ENCODE data around the gene BRPF3. TPM values are rescaled to one million over a fixed set of nuclear protein-coding genes. Genes with fewer than 3 reads are reported as not detected.
"Not testable (repeated sequence)": the region's sequence is repeated elsewhere in the genome, so short reads cannot be mapped to it uniquely, and the experiment has no call there.

Gene BRPF3
- total and polyA plus RNA-seq, 4 experiments from 2014 or later, result 1.8 to 36.7 (median 22.0) TPM

GRCh38 chr6:36209606-36210005, 13.1 kb downstream of the BRPF3 start:
- no peak overlapping the region for H3K4me3 Mint-ChIP-seq
- H3K4me1 ChIP-seq (ENCODE audit: insufficient read depth, low read length), result peaks cover 11% of the 10 kb centered on the region
- H3K9me3 Mint-ChIP-seq, result no peaks in the 10 kb centered on the region
- peaks cover 77 to 85% of the 10 kb centered on the region in 2 donors for H3K36me3 Mint-ChIP-seq
- H3K36me3 ChIP-seq (ENCODE audit: insufficient read depth, low read length), result peaks cover 71% of the 10 kb centered on the region
- peak overlapping the region in 1 of 7 donors; percentile 24 for H3K27ac Mint-ChIP-seq
- no peak overlapping the region for H3K4me3 ChIP-seq (ENCODE audit: low read length in 2 of 2)
- DNase-seq, result no peak
- no peaks in the 10 kb centered on the region for H3K27me3 Mint-ChIP-seq
- H3K27me3 ChIP-seq (ENCODE audit: insufficient read depth, low read length), result no peaks in the 10 kb centered on the region
- H3K27ac ChIP-seq (ENCODE audit: low read depth, low read length), result no peak overlapping the region
- intact Hi-C loops (cut with micrococcal nuclease), result no loop called here
- no peaks in the 10 kb centered on the region for H3K9me3 ChIP-seq (ENCODE audit: control insufficient read depth in 1 of 2, low read length in 2 of 2)
- POLR2A ChIA-PET (ENCODE audit: partially characterized antibody), result no interaction called here
- peaks cover 16 to 24% (median 18%) of the 10 kb centered on the region in 4 donors for H3K4me1 Mint-ChIP-seq
- CTCF ChIA-PET (ENCODE audit: partially characterized antibody), result no interaction called here

DNA sequence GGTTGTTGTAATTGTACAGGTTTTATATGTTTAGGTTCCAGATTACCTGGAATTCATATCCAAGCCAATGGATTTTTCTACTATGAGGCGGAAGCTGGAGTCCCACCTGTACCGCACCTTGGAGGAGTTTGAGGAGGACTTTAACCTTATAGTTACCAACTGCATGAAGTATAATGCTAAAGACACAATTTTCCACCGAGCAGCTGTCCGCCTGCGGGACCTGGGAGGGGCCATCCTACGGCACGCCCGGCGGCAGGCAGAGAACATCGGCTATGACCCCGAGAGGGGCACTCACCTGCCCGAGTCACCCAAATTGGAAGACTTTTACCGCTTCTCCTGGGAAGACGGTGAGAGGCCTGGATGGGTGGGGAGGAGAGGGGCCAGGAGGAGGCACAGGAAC, 13.6 kb downstream of the BRPF3 start:
- intact Hi-C loops (cut with micrococcal nuclease), result no loop called here
- Histone ChIP-seq H3K27me3 (ENCODE audit: insufficient read depth, low read length) (no peaks in the 10 kb centered on the region), H3K36me3 (ENCODE audit: insufficient read depth, low read length) (peaks cover 74% of the 10 kb centered on the region), H3K9me3 (ENCODE audit: control insufficient read depth in 1 of 2, low read length in 2 of 2) (no peaks in the 10 kb centered on the region), H3K4me3 (ENCODE audit: low read length in 2 of 2) (no peak overlapping the region), H3K4me1 (ENCODE audit: insufficient read depth, low read length) (peaks cover 5% of the 10 kb centered on the region), H3K27ac (ENCODE audit: low read depth, low read length) (no peak overlapping the region)
- H3K27ac Mint-ChIP-seq, result no peak overlapping the region
- DNase-seq, result no peak
- H3K36me3 Mint-ChIP-seq, result peaks cover 79 to 89% of the 10 kb centered on the region in 2 donors
- no peak overlapping the region for H3K4me3 Mint-ChIP-seq
- ChIA-PET CTCF (ENCODE audit: partially characterized antibody) (no interaction called here), POLR2A (ENCODE audit: partially characterized antibody) (interaction anchor here (1.8 kb wide), 1 partner anchor 89 kb away, joined by 4 read pairs; no protein-coding TSS in a partner anchor)
- no peaks in the 10 kb centered on the region for H3K27me3 Mint-ChIP-seq
- peaks cover 14 to 18% (median 14%) of the 10 kb centered on the region in 4 donors for H3K4me1 Mint-ChIP-seq
- H3K9me3 Mint-ChIP-seq, result no peaks in the 10 kb centered on the region

DNA sequence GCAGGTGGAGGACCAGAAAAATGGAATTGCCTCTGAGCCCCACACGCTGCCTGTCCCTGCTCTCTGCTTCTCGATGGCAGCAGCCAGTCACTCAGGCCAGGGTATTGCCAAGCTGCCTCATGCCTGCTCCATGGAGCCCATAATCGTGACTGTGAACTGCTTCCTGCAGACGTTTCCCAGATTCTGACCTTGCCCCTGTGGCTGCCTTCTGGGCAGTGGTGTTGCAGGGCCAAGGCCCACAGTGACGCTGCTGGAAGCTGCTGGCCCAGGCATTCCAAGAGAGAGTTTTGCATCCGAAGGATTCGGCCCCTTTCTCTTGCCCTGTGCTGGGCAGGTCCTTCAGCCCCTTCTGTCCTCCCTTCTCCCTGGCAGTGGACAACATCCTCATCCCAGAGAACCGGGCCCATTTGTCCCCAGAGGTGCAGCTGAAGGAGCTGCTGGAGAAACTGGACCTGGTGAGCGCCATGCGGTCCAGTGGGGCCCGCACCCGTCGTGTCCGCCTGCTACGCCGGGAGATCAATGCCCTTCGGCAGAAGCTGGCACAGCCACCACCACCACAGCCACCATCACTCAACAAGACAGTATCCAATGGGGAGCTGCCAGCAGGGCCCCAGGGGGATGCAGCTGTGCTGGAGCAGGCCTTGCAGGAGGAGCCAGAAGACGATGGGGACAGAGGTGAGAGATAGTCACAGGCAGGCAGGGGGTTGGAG, 14.5 kb downstream of the BRPF3 start:
- no peaks in the 10 kb centered on the region for H3K27me3 Mint-ChIP-seq
- ChIA-PET POLR2A (ENCODE audit: partially characterized antibody) (interaction anchor here (1.8 kb wide), 1 partner anchor 90 kb away, joined by 4 read pairs; no protein-coding TSS in a partner anchor), CTCF (ENCODE audit: partially characterized antibody) (no interaction called here)
- H3K36me3 Mint-ChIP-seq, result peaks cover 79 to 89% of the 10 kb centered on the region in 2 donors
- Histone ChIP-seq H3K9me3 (ENCODE audit: control insufficient read depth in 1 of 2, low read length in 2 of 2) (no peaks in the 10 kb centered on the region), H3K4me1 (ENCODE audit: insufficient read depth, low read length) (no peaks in the 10 kb centered on the region), H3K27ac (ENCODE audit: low read depth, low read length) (no peak overlapping the region), H3K4me3 (ENCODE audit: low read length in 2 of 2) (no peak overlapping the region), H3K27me3 (ENCODE audit: insufficient read depth, low read length) (no peaks in the 10 kb centered on the region), H3K36me3 (ENCODE audit: insufficient read depth, low read length) (peaks cover 82% of the 10 kb centered on the region)
- intact Hi-C loops (cut with micrococcal nuclease), result no loop called here
- H3K27ac Mint-ChIP-seq, result peak overlapping the region in 1 of 7 donors; percentile 21
- H3K4me1 Mint-ChIP-seq, result peaks cover 5 to 9% (median 5%) of the 10 kb centered on the region in 4 donors
- DNase-seq, result no peak
- H3K9me3 Mint-ChIP-seq, result no peaks in the 10 kb centered on the region
- H3K4me3 Mint-ChIP-seq, result no peak overlapping the region

- no peak overlapping the region for H3K4me3 Mint-ChIP-seq
- Histone ChIP-seq H3K4me1 (ENCODE audit: insufficient read depth, low read length) (no peaks in the 10 kb centered on the region), H3K4me3 (ENCODE audit: low read length in 2 of 2) (no peak overlapping the region), H3K36me3 (ENCODE audit: insufficient read depth, low read length) (peaks cover 56% of the 10 kb centered on the region), H3K27me3 (ENCODE audit: insufficient read depth, low read length) (no peaks in the 10 kb centered on the region), H3K9me3 (ENCODE audit: control insufficient read depth in 1 of 2, low read length in 2 of 2) (no peaks in the 10 kb centered on the region), H3K27ac (ENCODE audit: low read depth, low read length) (no peak overlapping the region)
- ChIA-PET POLR2A (ENCODE audit: partially characterized antibody) (no interaction called here), CTCF (ENCODE audit: partially characterized antibody) (no interaction called here)
- no peak for DNase-seq
- peaks cover 50 to 79% of the 10 kb centered on the region in 2 donors for H3K36me3 Mint-ChIP-seq
- no peaks in the 10 kb centered on the region for H3K27me3 Mint-ChIP-seq
- H3K27ac Mint-ChIP-seq, result peak overlapping the region in 1 of 7 donors; percentile 48
- peaks cover 0 to 4% (median 2%) of the 10 kb centered on the region in 4 donors for H3K4me1 Mint-ChIP-seq
- H3K9me3 Mint-ChIP-seq, result no peaks in the 10 kb centered on the region
- intact Hi-C loops (cut with micrococcal nuclease), result no loop called here
These were observed 20.0 kb downstream of the BRPF3 start for GRCh38 chr6:36216559-36216958.

DNA sequence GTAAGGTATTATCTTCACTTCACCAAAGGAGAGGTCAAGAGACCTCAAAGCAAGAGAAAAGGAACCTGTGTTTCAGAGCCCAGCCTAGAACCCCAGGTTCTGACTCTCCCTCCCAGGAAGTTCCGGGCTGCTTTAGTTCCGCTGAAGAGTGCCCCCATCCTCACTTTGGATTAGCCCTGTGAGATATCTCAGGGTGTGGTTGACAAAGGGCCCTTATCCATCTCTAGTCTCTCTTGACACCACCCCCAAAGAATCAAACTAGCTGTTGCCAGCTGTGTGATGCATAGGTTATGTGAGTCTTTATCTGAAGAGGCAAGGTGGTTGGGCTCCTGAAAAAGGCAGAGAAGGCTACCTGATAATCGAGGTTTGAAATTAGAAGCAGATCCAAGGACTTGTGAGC, 20.6 kb downstream of the BRPF3 start:
- no peaks in the 10 kb centered on the region for H3K9me3 ChIP-seq (ENCODE audit: control insufficient read depth in 1 of 2, low read length in 2 of 2)
- Mint-ChIP-seq H3K27ac (peak overlapping the region in 1 of 7 donors; percentile 37), H3K9me3 (no peaks in the 10 kb centered on the region), H3K36me3 (peaks cover 51 to 78% of the 10 kb centered on the region in 2 donors), H3K4me1 (peaks cover 0 to 4% (median 2%) of the 10 kb centered on the region in 4 donors), H3K27me3 (no peaks in the 10 kb centered on the region), H3K4me3 (no peak overlapping the region)
- peaks cover 50% of the 10 kb centered on the region for H3K36me3 ChIP-seq (ENCODE audit: insufficient read depth, low read length)
- ChIA-PET CTCF (ENCODE audit: partially characterized antibody) (no interaction called here), POLR2A (ENCODE audit: partially characterized antibody) (no interaction called here)
- H3K4me3 ChIP-seq (ENCODE audit: low read length in 2 of 2), result no peak overlapping the region
- no peak overlapping the region for H3K27ac ChIP-seq (ENCODE audit: low read depth, low read length)
- H3K4me1 ChIP-seq (ENCODE audit: insufficient read depth, low read length), result no peaks in the 10 kb centered on the region
- no peaks in the 10 kb centered on the region for H3K27me3 ChIP-seq (ENCODE audit: insufficient read depth, low read length)
- intact Hi-C loops (cut with micrococcal nuclease), result no loop called here
- DNase-seq, result no peak

GRCh38 chr6:36217946-36218345, 21.4 kb downstream of the BRPF3 start:
- Mint-ChIP-seq H3K4me1 (peaks cover 0 to 3% (median 1%) of the 10 kb centered on the region in 4 donors), H3K9me3 (no peaks in the 10 kb centered on the region), H3K4me3 (no peak overlapping the region), H3K27me3 (no peaks in the 10 kb centered on the region), H3K27ac (peak overlapping the region in 1 of 7 donors; percentile 30), H3K36me3 (peaks cover 56 to 84% of the 10 kb centered on the region in 2 donors)
- H3K4me3 ChIP-seq (ENCODE audit: low read length in 2 of 2), result no peak overlapping the region
- CTCF ChIA-PET (ENCODE audit: partially characterized antibody), result no interaction called here
- intact Hi-C loops (cut with micrococcal nuclease), result no loop called here
- peaks cover 52% of the 10 kb centered on the region for H3K36me3 ChIP-seq (ENCODE audit: insufficient read depth, low read length)
- H3K4me1 ChIP-seq (ENCODE audit: insufficient read depth, low read length), result no peaks in the 10 kb centered on the region
- POLR2A ChIA-PET (ENCODE audit: partially characterized antibody), result no interaction called here
- H3K27me3 ChIP-seq (ENCODE audit: insufficient read depth, low read length), result no peaks in the 10 kb centered on the region
- no peak for DNase-seq
- no peaks in the 10 kb centered on the region for H3K9me3 ChIP-seq (ENCODE audit: control insufficient read depth in 1 of 2, low read length in 2 of 2)
- no peak overlapping the region for H3K27ac ChIP-seq (ENCODE audit: low read depth, low read length)

DNA sequence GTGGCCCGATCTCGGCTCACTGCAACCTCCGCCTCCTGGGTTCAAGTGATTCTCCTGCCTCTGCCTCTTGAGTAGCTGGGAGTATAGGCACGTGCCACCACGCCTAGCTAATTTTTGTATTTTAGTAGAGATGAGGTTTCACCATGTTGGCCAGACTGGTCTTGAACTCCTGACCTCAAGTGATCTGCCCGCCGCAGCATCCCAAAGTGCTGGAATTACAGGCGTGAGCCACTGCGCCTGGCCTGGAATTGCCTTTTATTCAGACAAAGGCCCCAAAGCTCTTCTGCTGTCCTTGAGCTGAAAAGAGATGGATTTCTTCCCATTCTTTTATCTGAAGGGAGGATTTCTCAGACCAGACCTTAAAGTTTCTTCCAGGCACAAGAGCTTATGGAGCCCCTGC, 22.0 kb downstream of the BRPF3 start:
- H3K4me3 ChIP-seq (ENCODE audit: low read length in 2 of 2); H3K27ac Mint-ChIP-seq; H3K9me3 Mint-ChIP-seq; H3K27me3 ChIP-seq (ENCODE audit: insufficient read depth, low read length); H3K9me3 ChIP-seq (ENCODE audit: control insufficient read depth in 1 of 2, low read length in 2 of 2); H3K27ac ChIP-seq (ENCODE audit: low read depth, low read length); H3K4me1 ChIP-seq (ENCODE audit: insufficient read depth, low read length); H3K27me3 Mint-ChIP-seq; POLR2A ChIA-PET (ENCODE audit: partially characterized antibody); H3K4me1 Mint-ChIP-seq; intact Hi-C loops (cut with micrococcal nuclease); H3K4me3 Mint-ChIP-seq; CTCF ChIA-PET (ENCODE audit: partially characterized antibody); DNase-seq: not testable (repeated sequence)
- peaks cover 52% of the 10 kb centered on the region for H3K36me3 ChIP-seq (ENCODE audit: insufficient read depth, low read length)
- H3K36me3 Mint-ChIP-seq, result peaks cover 59 to 83% of the 10 kb centered on the region in 2 donors

Measured in CD4-positive, alpha-beta memory T cell (primary cell).